NCI-H1092 treated with DMSO at 0.1 percent for 48 hours (cell line): ENCODE measurements around the gene COL23A1.
"Not testable (repeated sequence)": the region's sequence is repeated elsewhere in the genome, so short reads cannot be mapped to it uniquely, and the experiment has no call there.

Experiments
- DNase-seq: peaks from one replicate; lab custom pipeline; 2025; lab: John Stamatoyannopoulos, UW

COL23A1 gene

GRCh38 chr5:178376921-178377582 is 213.1 kb downstream of the COL23A1 start:
- no peak for DNase-seq

- no peak for DNase-seq
Measured at GRCh38 chr5:178375348-178375747, 214.8 kb downstream of the COL23A1 start.

GRCh38 chr5:178373711-178374110 is 216.5 kb downstream of the COL23A1 start:
- no peak for DNase-seq

DNA sequence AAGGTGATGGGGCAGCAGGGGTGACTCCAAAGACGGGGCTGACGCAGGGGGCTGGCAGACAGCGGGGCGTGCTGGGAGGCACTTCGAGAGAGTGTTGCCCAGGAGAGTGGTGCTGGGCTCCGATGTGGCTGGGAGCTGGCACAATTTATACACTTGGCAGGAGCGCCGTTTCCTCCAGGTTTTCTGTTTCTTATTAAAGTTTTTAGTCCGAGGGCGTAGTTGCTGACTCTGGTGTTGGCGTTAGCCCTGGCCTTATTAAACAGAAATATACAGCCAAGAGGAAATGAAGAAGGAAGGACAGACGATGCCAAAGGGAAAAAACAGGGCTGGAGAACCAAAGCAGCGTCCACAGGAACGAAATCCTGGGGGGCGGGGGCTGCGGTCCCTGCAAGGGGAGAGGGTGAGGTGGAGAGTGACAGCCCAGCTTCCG is 218.0 kb downstream of the COL23A1 start:
- DNase-seq: no peak

DNA sequence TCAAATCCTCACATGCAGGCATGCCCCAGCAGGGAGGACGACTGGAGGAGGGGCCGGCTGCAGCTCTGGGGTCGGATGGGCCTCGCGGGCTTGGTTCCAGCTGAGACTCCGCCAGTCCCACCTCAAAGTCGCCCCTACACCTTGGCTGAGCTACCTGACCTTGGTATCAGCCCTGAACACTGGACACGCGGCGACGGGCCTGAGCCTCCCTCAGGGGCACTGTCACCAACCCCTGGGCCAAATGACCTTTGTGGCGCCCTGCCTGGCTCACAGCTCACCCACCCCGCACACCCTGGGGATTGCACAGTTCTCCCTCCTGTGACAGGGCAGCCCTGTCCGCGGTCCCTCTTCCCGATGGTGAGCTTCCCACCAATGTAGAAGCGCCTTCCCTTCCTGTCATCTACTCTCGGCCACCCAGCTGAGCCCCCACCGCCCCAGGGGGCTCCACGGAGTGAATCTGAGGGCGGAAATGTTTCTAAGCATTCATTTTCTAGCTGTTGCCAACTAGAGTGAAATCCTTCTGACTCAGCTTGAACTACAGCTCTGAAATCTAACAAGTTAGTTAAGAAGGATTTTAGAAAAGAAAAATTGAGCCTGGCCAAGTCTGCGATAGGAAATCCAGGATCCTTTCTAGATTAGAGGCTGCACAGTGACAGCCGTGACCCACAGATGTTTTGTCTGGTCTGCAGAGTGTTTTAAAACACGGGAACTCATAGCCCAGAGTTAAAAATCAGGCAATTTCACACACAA is 218.7 kb downstream of the COL23A1 start:
- DNase-seq: no peak

GRCh38 chr5:178370102-178370501 is 220.1 kb downstream of the COL23A1 start:
- no peak for DNase-seq

DNA sequence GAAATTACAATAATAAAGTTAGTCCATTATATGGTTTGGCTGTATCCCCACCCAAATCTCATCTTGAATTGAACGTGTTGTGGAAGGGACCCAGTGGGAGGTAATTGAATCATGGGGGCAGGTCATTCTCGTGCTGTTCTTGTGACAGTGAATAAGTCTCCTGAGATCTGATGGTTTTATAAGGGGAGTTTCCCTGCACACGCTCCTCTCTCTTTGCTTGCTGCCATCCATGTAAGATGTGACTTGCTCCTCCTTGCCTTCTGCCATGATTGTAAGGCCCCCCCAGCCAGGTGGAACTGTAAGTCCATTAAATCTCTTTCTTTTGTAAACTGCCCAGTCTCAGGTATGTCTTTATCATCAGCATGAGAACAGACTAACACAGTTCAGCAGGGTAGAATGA is 220.7 kb downstream of the COL23A1 start:
- not testable (repeated sequence) for DNase-seq

DNA sequence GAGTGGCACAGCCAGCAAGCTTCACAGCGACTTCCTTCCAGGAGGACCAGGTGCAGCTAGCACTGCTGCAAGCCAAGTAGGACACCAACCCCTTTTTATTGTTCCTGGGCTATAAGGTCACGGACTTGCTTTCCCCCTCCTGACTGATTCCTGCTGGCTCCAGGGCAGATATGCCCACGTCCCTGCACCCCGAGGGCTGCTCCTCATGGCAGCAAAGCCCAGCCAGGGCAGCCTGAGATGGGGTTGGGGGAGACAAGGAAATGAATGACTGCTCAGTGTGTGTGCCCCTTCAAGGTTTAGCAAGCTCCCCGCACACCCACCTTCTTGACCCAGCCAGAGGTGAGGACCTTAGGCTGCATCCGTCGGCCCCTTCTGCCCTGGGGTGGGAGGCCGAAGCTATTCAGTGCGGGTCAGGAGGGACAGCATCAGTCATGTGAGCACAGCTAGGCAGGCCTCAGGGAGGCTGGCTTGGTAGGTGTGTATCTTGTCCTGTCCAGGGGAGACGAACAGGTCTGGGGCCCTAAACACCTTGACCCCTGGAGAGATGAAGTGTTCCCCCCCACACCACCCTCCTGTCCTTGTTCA is 221.4 kb downstream of the COL23A1 start:
- no peak for DNase-seq

DNA sequence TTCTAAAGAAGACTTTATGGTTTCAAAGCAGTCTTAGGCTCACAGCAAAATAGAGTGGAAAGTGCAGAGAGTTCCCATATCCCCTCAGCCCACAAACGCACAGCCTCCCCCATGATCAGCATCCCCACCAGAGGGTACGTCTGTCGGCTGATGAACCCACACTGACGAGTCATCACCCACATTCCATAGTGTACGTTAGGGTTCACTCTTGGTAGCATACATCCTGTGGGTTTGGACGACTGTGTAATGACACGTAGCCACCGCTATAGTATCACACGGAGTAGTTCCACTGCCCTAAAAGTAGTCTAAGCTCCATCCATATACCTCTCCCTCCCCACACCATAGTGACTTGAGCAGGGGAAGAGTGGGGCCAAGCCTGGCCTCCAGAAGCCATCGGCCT is 221.9 kb downstream of the COL23A1 start:
- no peak for DNase-seq

DNA sequence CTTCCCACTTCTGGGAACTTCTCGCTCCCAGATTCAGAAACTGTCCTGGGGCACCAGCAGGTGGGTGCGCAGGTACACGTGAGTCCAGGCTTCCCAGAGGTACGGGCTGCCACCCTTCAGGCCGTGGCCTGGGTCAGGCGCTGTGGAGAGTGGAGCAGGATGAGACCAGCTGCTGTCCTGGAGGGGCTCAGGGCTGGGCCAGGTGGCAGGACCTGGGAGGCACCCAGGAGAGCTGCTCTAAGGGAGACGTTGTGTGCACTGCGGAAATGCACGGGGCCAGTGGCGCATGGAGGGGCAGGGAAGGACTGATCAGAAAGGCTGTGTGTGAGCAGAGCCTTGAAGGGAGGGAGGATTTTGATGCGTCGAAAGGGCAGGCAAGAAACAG is 222.5 kb downstream of the COL23A1 start:
- no peak for DNase-seq

DNA sequence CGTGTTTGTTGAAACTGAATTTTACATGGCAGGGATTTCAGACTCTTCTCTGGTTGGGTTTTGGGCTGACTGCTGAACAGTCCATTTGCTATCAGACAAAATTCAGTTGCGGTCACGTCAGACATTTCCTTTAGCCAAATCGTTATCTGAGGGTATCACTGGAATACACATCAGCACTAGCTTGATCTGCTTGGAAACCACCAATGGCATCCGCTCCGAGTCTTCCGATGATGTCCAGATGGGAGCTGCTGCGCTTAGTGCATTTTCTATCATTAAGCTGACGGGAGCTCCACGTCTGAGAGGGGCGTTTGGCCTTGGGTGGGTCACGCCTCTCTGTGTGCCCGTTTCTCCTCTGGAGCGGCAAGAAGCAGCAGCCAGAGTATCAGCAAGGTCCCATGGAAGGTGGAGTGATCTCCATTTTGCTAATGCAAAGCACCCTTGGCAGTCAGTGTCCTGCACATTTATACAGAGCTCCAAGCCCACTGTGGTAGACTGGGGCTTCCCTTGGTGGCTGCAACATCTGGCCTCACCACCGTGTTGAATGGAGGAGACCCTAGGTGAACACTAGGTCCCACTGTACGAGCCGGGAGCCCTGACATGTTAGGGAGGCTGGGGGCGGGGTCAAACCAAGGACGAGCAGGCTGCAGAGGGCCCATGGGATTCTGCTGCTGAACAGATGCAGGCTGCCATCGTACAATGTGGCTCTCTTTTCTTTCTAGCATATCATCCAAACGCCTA is 223.0 kb downstream of the COL23A1 start:
- no peak for DNase-seq

GRCh38 chr5:178365501-178366440 is 224.4 kb downstream of the COL23A1 start:
- DNase-seq: no peak

DNA sequence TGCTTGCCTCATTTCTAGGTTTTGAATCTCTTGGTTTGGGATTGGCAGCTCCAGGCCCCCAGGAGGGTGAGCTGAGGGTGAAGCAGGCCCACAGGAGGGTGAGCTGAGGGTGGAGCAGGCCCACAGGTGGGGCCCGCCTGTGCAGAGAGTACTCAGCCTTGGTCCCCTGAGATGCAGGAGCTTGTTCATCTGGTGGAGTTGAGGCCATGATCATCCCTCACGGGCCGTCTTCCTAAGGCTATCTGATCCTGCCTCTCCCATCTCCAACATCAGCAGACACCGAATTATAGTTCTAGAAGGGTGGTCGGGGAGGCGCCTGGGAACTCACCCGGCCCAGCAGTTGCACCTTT is 225.9 kb downstream of the COL23A1 start:
- no peak for DNase-seq

GRCh38 chr5:178363501-178364325 is 226.5 kb downstream of the COL23A1 start:
- DNase-seq: no peak

- DNase-seq: no peak
Measured at GRCh38 chr5:178361657-178362445, 228.3 kb downstream of the COL23A1 start.

- no peak for DNase-seq
Measured at GRCh38 chr5:178360926-178361235, 229.3 kb downstream of the COL23A1 start.

- DNase-seq: no peak
Measured at GRCh38 chr5:178360222-178360925, 229.8 kb downstream of the COL23A1 start.

GRCh38 chr5:178359738-178360137 is 230.5 kb downstream of the COL23A1 start:
- no peak for DNase-seq

- no peak for DNase-seq
Measured at GRCh38 chr5:178357678-178358077, 232.5 kb downstream of the COL23A1 start.
